BJ (cell line): ENCODE results near the gene MINAR1. TPM values are rescaled to one million over a fixed set of nuclear protein-coding genes. Genes with fewer than 3 reads are reported as not detected.

Experiments
- CTCF ChIA-PET: fragments of 350-600 bp; formaldehyde crosslinking; extraction: SDS; loops from one replicate; lab custom pipeline; 2021; ENCODE audit warnings: antibody characterized with exemption, inconsistent platforms; lab: Yijun Ruan, JAX
- POLR2A ChIA-PET: fragments of 300-600 bp; sonication (Branson Sonifier 250); formaldehyde crosslinking; extraction: SDS; loops from one replicate; lab custom pipeline; 2021; ENCODE audit warnings: antibody characterized with exemption; lab: Charles Lee
- DNase-seq: peaks from one replicate; pipeline ENCODE4 v3.0.0-alpha.2; 2011; ENCODE audit warnings: low read depth
- H3K27me3 ChIP-seq: 2 replicates; pipeline ENCODE4 v1.6.0; 2011; ENCODE audit warnings: low read length; ENCODE audit not compliant: control insufficient read depth, insufficient read depth
- H3K36me3 ChIP-seq: 2 replicates; pipeline ENCODE4 v1.5.1; 2011; ENCODE audit warnings: low read length; ENCODE audit not compliant: control insufficient read depth, insufficient read depth
- H3K4me3 ChIP-seq: 2 replicates; pipeline ENCODE4 v1.5.1; 2011; ENCODE audit warnings: low read depth, mild to moderate bottlenecking, control low read depth, low read length
- polyA plus RNA-seq: library from polyadenylated mRNA; depleted of rRNA; stranded (reverse); fragments of >200 nt; gene quantifications from 2 replicates; pipeline ENCODE4 v1.2.3, GENCODE V29; 2011
- TF ChIP-seq, protein P1 (sequence below): IDR thresholded peaks from 2 replicates; pipeline ENCODE4 v1.5.1; 2011; ENCODE audit warnings: low read depth, mild to moderate bottlenecking, control low read depth, inconsistent platforms, low read length, moderate library complexity; ENCODE audit not compliant: insufficient read depth

MINAR1 gene
- polyA plus RNA-seq, 1 experiment, result 0.37 TPM

- CTCF ChIA-PET, result no interaction called here
These were observed 24.1 kb upstream of the MINAR1 start for GRCh38 chr15:79408041-79408440.

GRCh38 chr15:79410237-79410636 is 21.9 kb upstream of the MINAR1 start:
- no peak for DNase-seq
- CTCF ChIA-PET, result no interaction called here
- Histone ChIP-seq H3K27me3 (no peaks in the 10 kb centered on the region), H3K36me3 (peaks cover 6% of the 10 kb centered on the region), H3K4me3 (no peak overlapping the region)
- TF ChIP-seq, protein P1, sequence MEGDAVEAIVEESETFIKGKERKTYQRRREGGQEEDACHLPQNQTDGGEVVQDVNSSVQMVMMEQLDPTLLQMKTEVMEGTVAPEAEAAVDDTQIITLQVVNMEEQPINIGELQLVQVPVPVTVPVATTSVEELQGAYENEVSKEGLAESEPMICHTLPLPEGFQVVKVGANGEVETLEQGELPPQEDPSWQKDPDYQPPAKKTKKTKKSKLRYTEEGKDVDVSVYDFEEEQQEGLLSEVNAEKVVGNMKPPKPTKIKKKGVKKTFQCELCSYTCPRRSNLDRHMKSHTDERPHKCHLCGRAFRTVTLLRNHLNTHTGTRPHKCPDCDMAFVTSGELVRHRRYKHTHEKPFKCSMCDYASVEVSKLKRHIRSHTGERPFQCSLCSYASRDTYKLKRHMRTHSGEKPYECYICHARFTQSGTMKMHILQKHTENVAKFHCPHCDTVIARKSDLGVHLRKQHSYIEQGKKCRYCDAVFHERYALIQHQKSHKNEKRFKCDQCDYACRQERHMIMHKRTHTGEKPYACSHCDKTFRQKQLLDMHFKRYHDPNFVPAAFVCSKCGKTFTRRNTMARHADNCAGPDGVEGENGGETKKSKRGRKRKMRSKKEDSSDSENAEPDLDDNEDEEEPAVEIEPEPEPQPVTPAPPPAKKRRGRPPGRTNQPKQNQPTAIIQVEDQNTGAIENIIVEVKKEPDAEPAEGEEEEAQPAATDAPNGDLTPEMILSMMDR, result no peak
- POLR2A ChIA-PET, result no interaction called here

More at GRCh38 chr15:79408041-79408440, 24.1 kb upstream of the MINAR1 start:
- Histone ChIP-seq H3K36me3 (peaks cover 6% of the 10 kb centered on the region), H3K4me3 (no peak overlapping the region), H3K27me3 (no peaks in the 10 kb centered on the region)
- TF ChIP-seq, protein P1, result no peak
- POLR2A ChIA-PET, result no interaction called here
- no peak for DNase-seq

- TF ChIP-seq, protein P1, result no peak
- ChIA-PET POLR2A (no interaction called here), CTCF (no interaction called here)
These were observed 20.1 kb upstream of the MINAR1 start for GRCh38 chr15:79412010-79412409.

DNA sequence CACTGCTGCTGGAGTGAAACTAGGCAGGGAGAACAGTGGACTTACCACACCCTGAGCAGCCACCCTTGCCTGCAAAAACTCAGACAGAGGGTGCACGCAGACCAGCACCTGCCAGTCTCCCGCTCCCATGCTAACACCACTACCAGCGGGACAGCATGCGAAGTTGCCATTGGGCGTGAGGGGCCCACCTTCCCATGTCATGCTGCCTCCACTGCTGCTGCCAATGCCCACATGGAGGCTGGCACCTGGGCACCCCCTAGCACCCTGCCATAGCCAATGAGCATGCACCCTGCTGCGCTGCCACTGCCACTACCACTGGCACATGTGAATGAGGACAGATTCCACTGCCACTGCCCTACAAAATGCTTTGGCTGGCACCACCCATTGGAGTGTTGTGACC is 19.7 kb upstream of the MINAR1 start:
- no peak for DNase-seq
- Histone ChIP-seq H3K36me3 (peaks cover 6% of the 10 kb centered on the region), H3K4me3 (no peak overlapping the region), H3K27me3 (no peaks in the 10 kb centered on the region)
- ChIA-PET POLR2A (no interaction called here), CTCF (interaction anchor here (1.0 kb wide), 1 partner anchor 439 kb away, joined by 3 read pairs; no protein-coding TSS in a partner anchor)
- TF ChIP-seq, protein P1, result no peak

More at GRCh38 chr15:79412010-79412409, 20.1 kb upstream of the MINAR1 start:
- no peak for DNase-seq
- Histone ChIP-seq H3K27me3 (no peaks in the 10 kb centered on the region), H3K4me3 (no peak overlapping the region), H3K36me3 (peaks cover 6% of the 10 kb centered on the region)

DNA sequence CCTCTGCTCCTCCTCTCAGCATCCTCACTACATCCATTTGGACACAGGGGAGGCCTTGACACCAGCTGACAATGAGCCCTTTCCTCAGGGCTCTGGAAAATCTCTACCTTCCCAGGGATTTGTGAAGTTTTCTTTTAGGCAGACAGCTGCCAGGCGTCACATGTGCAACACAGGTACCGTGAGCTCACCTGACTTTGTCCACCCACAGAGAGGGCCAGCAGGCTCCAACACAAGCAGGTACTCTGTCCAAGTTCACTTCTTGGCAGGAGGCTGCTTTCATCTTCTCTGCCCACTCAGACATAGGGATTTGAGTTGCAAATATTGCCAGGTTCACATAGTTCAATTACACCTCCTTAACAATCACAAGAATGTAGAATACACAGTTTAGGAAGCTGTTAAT is 15.3 kb upstream of the MINAR1 start:
- TF ChIP-seq, protein P1, result no peak
- ChIA-PET POLR2A (no interaction called here), CTCF (interaction anchor here (0.6 to 2.5 kb wide), 3 partner anchors 9 to 507 kb away, joined by 3 to 8 read pairs (median 3); partner anchors contain the start of gene MINAR1)
- no peak overlapping the region for H3K4me3 ChIP-seq
- DNase-seq, result no peak
- no peaks in the 10 kb centered on the region for H3K27me3 ChIP-seq
- H3K36me3 ChIP-seq, result peaks cover 3% of the 10 kb centered on the region
